GM21786 (cell line): ENCODE measurements around the gene MEI4.

ENCODE experiments used
- ATAC-seq: cut with Tn5 transposase; IDR thresholded peaks from one replicate; pipeline ENCODE4 v1.9.1; 2021; ENCODE audit not compliant: unreplicated experiment

The MEI4 gene

GRCh38 chr6:77930952-77931351 is 278.1 kb downstream of the MEI4 start:
- no peak for ATAC-seq

- no peak for ATAC-seq
Observed at GRCh38 chr6:77962070-77962469, 309.2 kb downstream of the MEI4 start.

GRCh38 chr6:77965449-77965848 is 312.6 kb downstream of the MEI4 start:
- ATAC-seq = no peak

GRCh38 chr6:77972334-77972733 is 319.5 kb downstream of the MEI4 start:
- no peak for ATAC-seq
